Body of pancreas (tissue), 4 donors: ENCODE measurements around the gene NEB. TPM values are rescaled to one million over a fixed set of nuclear protein-coding genes. Genes with fewer than 3 reads are reported as not detected.

Experiments
- ATAC-seq: fragments of 150-250 bp; one replicate; pipeline ENCODE4 v1.9.1; 2016
- DNase-seq, 4 donors: peaks; one replicate each; pipeline ENCODE4 v3.0.0-alpha.2; 2019
- H3K27ac ChIP-seq, 4 donors: fragments of 200-600 bp; sonication (generic); 1 replicate in 3 of 4; 2 replicates in 1 of 4; pipeline versions ENCODE4 v1.5.1 to v1.6.1; 2016 to 2019; ENCODE audit warnings: mild to moderate bottlenecking in 1 of 4, mixed read lengths in 1 of 4, moderate library complexity in 1 of 4
- H3K27me3 ChIP-seq, 2 donors: fragments of 200-600 bp; sonication (generic); one replicate each; pipeline ENCODE4 v1.6.0; 2016; ENCODE audit warnings: mild to moderate bottlenecking in 1 of 2
- H3K36me3 ChIP-seq, 2 donors: fragments of 200-600 bp; sonication (generic); replicated peaks in 1 of 2; 2 replicates each; pipeline ENCODE4 v1.5.1; 2016; ENCODE audit warnings: low read depth in 2 of 2; ENCODE audit not compliant: insufficient read depth in 1 of 2
- H3K4me1 ChIP-seq: fragments of 200-600 bp; sonication (generic); one replicate; pipeline ENCODE4 v1.6.0; 2016
- H3K4me3 ChIP-seq, 2 donors: fragments of 200-600 bp; sonication (generic); 1 replicate in 1 of 2; 2 replicates in 1 of 2; pipeline ENCODE4 v1.5.1; 2016 to 2019
- H3K9me3 ChIP-seq, 3 donors: fragments of 200-600 bp; sonication (generic); 1 replicate in 2 of 3; 2 replicates in 1 of 3; pipeline ENCODE4 v1.5.1; 2016
- CTCF ChIP-seq, 7 experiments: fragments of 450-650 bp in 4 of 7; fragments of 200-600 bp in 3 of 7; sonication (generic) in 3 of 7; IDR thresholded peaks; one replicate each; pipeline ENCODE4 v1.5.1; 2016 to 2019; ENCODE audit warnings: antibody characterized with exemption in 7 of 7
- POLR2A ChIP-seq, 3 donors: fragments of 450-650 bp; IDR thresholded peaks; one replicate each; pipeline ENCODE4 v1.6.1; 2016; ENCODE audit warnings: antibody characterized with exemption in 3 of 3, mild to moderate bottlenecking in 2 of 3
- WGBS, 2 donors: methylation state at CpG; one replicate each; pipeline ENCODE4 v1.1.5; 2017; 5-methylcytosine and 5-hydroxymethylcytosine counted together
- intact Hi-C: fragments of 100-400 bp; cut with DNase I; formaldehyde crosslinking; loops from one replicate; pipeline ENCODE4 v1.15.1; 2023
- total RNA-seq, 2 donors: library from RNA; depleted of rRNA; stranded (reverse); fragments of >200 nt; gene quantifications; one replicate each; pipeline ENCODE4 v1.1.0, GENCODE V29; 2016

NEB gene
- total RNA-seq, 2 donors from 2014 or later, result 2.3 to 3.9 TPM

GRCh38 chr2:151695778-151696177 is 38.5 kb downstream of the NEB start:
- no peaks in the 10 kb centered on the region for H3K36me3 ChIP-seq
- 84 to 95% methylated on average over 3 of the region's 3 CpGs for WGBS, 2 donors
- no peak for DNase-seq
- no peaks in the 10 kb centered on the region for H3K9me3 ChIP-seq
- H3K4me1 ChIP-seq, result no peaks in the 10 kb centered on the region
- H3K27ac ChIP-seq, result no peak overlapping the region
- intact Hi-C loops, result no loop called here
- H3K4me3 ChIP-seq, result no peak overlapping the region
- no peak for ATAC-seq
- H3K27me3 ChIP-seq, result no peaks in the 10 kb centered on the region
- TF ChIP-seq POLR2A (IDR thresholded peaks at IDR 0.05) (no peak), CTCF (IDR thresholded peaks at IDR 0.05) (no peak)

DNA sequence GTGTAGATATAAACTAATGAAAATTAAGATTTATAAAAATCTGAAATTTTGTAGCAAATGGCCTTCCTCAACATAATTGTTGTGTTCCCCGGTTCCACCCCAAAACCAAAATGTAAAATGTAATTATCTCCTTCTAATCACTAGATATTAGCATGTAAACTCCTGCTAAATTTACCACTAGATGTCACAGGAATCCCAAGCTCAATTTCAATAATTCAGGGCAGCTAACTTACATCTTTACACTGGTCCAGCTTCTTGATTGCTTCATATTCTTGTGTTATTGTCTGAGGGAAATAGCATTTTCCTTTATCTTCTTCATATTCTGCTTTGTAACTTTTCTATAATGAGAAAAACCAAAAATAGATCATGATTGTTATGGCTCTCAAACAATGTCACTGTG is 42.6 kb downstream of the NEB start:
- no peak for DNase-seq
- Histone ChIP-seq H3K4me3 (no peak overlapping the region), H3K9me3 (no peaks in the 10 kb centered on the region), H3K27me3 (no peaks in the 10 kb centered on the region), H3K27ac (no peak overlapping the region), H3K4me1 (no peaks in the 10 kb centered on the region), H3K36me3 (no peaks in the 10 kb centered on the region)
- 97 to 100% methylated on average over 1 of the region's 1 CpG for WGBS, 2 donors
- TF ChIP-seq POLR2A (IDR thresholded peaks at IDR 0.05), result no peak
- TF ChIP-seq CTCF (IDR thresholded peaks at IDR 0.05), result no peak
- intact Hi-C loops, result no loop called here
- ATAC-seq, result no peak

GRCh38 chr2:151688719-151689118 is 45.6 kb downstream of the NEB start:
- DNase-seq (no peak), ATAC-seq (no peak)
- 68 to 69% methylated on average over 2 of the region's 2 CpGs for WGBS, 2 donors
- intact Hi-C loops, result no loop called here
- no peak for TF ChIP-seq CTCF (IDR thresholded peaks at IDR 0.05)
- no peak for TF ChIP-seq POLR2A (IDR thresholded peaks at IDR 0.05)
- Histone ChIP-seq H3K27ac (no peak overlapping the region), H3K4me1 (no peaks in the 10 kb centered on the region), H3K27me3 (no peaks in the 10 kb centered on the region), H3K9me3 (no peaks in the 10 kb centered on the region), H3K4me3 (no peak overlapping the region), H3K36me3 (no peaks in the 10 kb centered on the region)

DNA sequence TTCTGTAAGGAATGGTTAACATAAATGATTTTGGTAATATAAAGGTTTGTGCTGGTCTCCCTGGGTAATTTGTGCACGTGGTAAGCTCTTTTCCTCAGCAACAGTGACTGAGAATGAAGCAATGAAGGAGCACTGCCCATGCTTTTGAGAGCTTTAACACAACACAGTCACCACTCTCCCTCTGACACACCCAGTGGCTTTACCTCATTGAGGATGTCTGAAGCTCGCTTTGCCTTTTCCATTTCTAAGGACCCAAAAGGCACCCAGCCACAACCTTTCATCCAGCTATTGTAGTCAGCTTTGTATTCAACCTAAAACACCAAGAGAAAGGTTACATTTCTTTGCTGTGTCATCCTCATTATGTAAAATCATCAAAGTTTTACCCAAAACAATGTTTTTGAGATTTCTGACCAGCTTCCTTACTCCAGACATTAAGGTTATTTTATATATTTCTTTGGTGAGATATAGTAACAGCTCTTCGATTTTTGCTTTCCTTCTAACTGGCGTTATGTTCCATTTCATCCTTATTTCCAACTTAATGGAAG is 51.7 kb downstream of the NEB start:
- TF ChIP-seq POLR2A (IDR thresholded peaks at IDR 0.05) (no peak), CTCF (IDR thresholded peaks at IDR 0.05) (no peak)
- intact Hi-C loops, result no loop called here
- Histone ChIP-seq H3K27me3 (no peaks in the 10 kb centered on the region), H3K27ac (no peak overlapping the region), H3K4me3 (no peak overlapping the region), H3K36me3 (no peaks in the 10 kb centered on the region), H3K9me3 (no peaks in the 10 kb centered on the region), H3K4me1 (no peaks in the 10 kb centered on the region)
- DNase-seq (no peak), ATAC-seq (no peak)
- 54 to 55% methylated on average over 4 of the region's 4 CpGs for WGBS, 2 donors

DNA sequence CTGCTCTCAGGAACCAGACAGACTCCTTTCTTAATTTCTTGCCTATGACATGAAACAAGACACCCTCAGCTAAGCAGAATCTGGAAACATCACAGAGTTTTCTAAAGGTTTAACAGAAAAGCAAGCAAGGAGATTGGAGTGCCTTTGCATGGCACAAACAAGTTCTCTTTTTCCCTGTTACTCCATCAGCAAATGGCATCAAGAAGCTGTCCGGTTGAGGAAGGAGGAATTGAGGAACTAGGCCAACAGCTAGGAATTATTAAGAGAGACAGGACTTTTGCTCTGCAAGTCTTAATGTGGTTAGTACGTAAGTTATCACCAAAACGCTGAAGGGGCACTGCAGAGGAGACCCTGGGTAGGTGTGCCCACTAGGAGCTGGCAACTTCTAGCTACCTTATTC is 53.2 kb downstream of the NEB start:
- no peak overlapping the region for H3K27ac ChIP-seq
- ATAC-seq (no peak), DNase-seq (no peak)
- no peaks in the 10 kb centered on the region for H3K36me3 ChIP-seq
- no peaks in the 10 kb centered on the region for H3K27me3 ChIP-seq
- WGBS, 2 donors, result 71 to 80% methylated on average over 3 of the region's 3 CpGs
- H3K9me3 ChIP-seq, result no peaks in the 10 kb centered on the region
- no peak overlapping the region for H3K4me3 ChIP-seq
- TF ChIP-seq POLR2A (IDR thresholded peaks at IDR 0.05), result no peak
- TF ChIP-seq CTCF (IDR thresholded peaks at IDR 0.05), result no peak
- no peaks in the 10 kb centered on the region for H3K4me1 ChIP-seq
- intact Hi-C loops, result no loop called here
